Suprapubic skin (tissue), 4 donors: ENCODE results near the gene EML2. TPM values are rescaled to one million over a fixed set of nuclear protein-coding genes. Genes with fewer than 3 reads are reported as not detected.

ENCODE experiments used
- DNase-seq, 2 donors: peaks; one replicate each; pipeline ENCODE4 v3.0.0-alpha.2; 2019; ENCODE audit warnings: low spot score in 2 of 2
- H3K27ac ChIP-seq: fragments of 200-600 bp; sonication (generic); one replicate; pipeline ENCODE4 v1.5.1; 2019
- H3K27me3 ChIP-seq: fragments of 200-600 bp; sonication (generic); one replicate; pipeline ENCODE4 v1.5.1; 2019
- H3K36me3 ChIP-seq: fragments of 200-600 bp; sonication (generic); one replicate; pipeline ENCODE4 v1.5.1; 2019
- H3K4me1 ChIP-seq: fragments of 200-600 bp; sonication (generic); one replicate; pipeline ENCODE4 v1.5.1; 2019
- H3K4me3 ChIP-seq: fragments of 200-600 bp; sonication (generic); one replicate; pipeline ENCODE4 v1.5.1; 2019; ENCODE audit warnings: mild to moderate bottlenecking
- H3K9me3 ChIP-seq: fragments of 200-600 bp; sonication (generic); one replicate; pipeline ENCODE4 v1.5.1; 2019
- EP300 ChIP-seq: sonication (generic); formaldehyde crosslinking; IDR thresholded peaks from one replicate; pipeline ENCODE4 v1.6.1; 2017; ENCODE audit warnings: antibody characterized with exemption
- POLR2A ChIP-seq, 2 donors: fragments of 450-650 bp; IDR thresholded peaks; one replicate each; pipeline ENCODE4 v1.6.1; 2017; ENCODE audit warnings: antibody characterized with exemption in 2 of 2, mild to moderate bottlenecking in 2 of 2, moderate library complexity in 2 of 2
- POLR2AphosphoS5 ChIP-seq, 3 donors: sonication (generic); formaldehyde crosslinking; IDR thresholded peaks; one replicate each; pipeline ENCODE4 v1.6.1; 2017; ENCODE audit warnings: antibody characterized with exemption in 3 of 3
- WGBS: methylation state at CpG from one replicate; pipeline ENCODE4 v1.1.5; 2018; 5-methylcytosine and 5-hydroxymethylcytosine counted together
- total RNA-seq, 4 donors: library from RNA; depleted of rRNA; stranded (reverse); fragments of >200 nt; gene quantifications; one replicate each; pipeline ENCODE4 v1.1.0, GENCODE V29; 2016
- TF ChIP-seq, protein P1 (sequence below), 2 donors: fragments of 200-600 bp in 1 of 2; fragments of 450-650 bp in 1 of 2; sonication (generic) in 1 of 2; IDR thresholded peaks; one replicate each; pipeline ENCODE4 v1.5.1; 2016 to 2019; ENCODE audit warnings: antibody characterized with exemption in 2 of 2, mild to moderate bottlenecking in 1 of 2, moderate library complexity in 1 of 2

The EML2 gene
- total RNA-seq, 4 donors from 2014 or later: 60.0 to 112 (median 74.8) TPM

GRCh38 chr19:45670670-45671453 is 31.7 kb upstream of the EML2 start:
- TF ChIP-seq EP300: no peak
- TF ChIP-seq, protein P1, sequence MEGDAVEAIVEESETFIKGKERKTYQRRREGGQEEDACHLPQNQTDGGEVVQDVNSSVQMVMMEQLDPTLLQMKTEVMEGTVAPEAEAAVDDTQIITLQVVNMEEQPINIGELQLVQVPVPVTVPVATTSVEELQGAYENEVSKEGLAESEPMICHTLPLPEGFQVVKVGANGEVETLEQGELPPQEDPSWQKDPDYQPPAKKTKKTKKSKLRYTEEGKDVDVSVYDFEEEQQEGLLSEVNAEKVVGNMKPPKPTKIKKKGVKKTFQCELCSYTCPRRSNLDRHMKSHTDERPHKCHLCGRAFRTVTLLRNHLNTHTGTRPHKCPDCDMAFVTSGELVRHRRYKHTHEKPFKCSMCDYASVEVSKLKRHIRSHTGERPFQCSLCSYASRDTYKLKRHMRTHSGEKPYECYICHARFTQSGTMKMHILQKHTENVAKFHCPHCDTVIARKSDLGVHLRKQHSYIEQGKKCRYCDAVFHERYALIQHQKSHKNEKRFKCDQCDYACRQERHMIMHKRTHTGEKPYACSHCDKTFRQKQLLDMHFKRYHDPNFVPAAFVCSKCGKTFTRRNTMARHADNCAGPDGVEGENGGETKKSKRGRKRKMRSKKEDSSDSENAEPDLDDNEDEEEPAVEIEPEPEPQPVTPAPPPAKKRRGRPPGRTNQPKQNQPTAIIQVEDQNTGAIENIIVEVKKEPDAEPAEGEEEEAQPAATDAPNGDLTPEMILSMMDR (IDR thresholded peaks at IDR 0.05): no peak
- TF ChIP-seq POLR2AphosphoS5 (IDR thresholded peaks at IDR 0.05): no peak
- TF ChIP-seq POLR2A (IDR thresholded peaks at IDR 0.05): no peak
- H3K9me3 ChIP-seq: no peaks in the 10 kb centered on the region
- H3K4me3 ChIP-seq: peak overlapping the region; percentile 27
- H3K36me3 ChIP-seq: no peaks in the 10 kb centered on the region
- DNase-seq: peak; percentile 88 to 89
- 20% methylated on average over 35 of the region's 42 CpGs for WGBS
- H3K27me3 ChIP-seq: peaks cover 51% of the 10 kb centered on the region
- H3K27ac ChIP-seq: no peak overlapping the region
- H3K4me1 ChIP-seq: peaks cover 28% of the 10 kb centered on the region

DNA sequence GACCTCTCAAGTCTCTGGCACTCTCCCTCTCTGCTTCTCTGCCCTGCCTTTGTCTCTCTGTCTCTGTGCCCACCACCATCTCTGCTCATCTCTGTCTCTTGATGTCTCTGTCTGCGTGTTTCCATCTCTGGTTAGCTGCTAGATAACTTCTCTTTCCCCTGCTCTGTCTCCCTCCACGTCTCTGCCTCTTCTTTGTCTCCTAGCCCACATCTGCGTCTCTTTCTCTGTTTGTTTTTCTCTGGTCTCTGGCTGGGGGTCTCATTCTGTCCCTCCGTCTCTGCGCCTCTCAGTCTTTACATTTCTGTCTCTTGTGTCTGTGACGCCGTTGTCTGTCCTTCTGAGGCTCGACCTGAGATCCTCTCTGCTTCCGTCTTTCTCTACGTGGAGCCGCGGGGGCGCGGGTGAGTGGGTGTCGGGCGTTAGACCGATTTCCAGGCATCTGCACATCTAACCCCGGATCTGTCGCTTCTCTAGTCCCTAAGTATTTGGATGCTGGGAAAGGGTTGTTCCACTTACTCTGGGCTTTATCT is 29.2 kb upstream of the EML2 start:
- Histone ChIP-seq H3K4me3 (peak overlapping the region; percentile 39), H3K9me3 (no peaks in the 10 kb centered on the region), H3K36me3 (no peaks in the 10 kb centered on the region), H3K27ac (no peak overlapping the region), H3K27me3 (peaks cover 61% of the 10 kb centered on the region), H3K4me1 (peaks cover 28% of the 10 kb centered on the region)
- TF ChIP-seq POLR2A (IDR thresholded peaks at IDR 0.05) (no peak), EP300 (no peak), POLR2AphosphoS5 (IDR thresholded peaks at IDR 0.05) (no peak)
- TF ChIP-seq, protein P1 (IDR thresholded peaks at IDR 0.05): no peak
- no peak for DNase-seq
- WGBS: 1% methylated on average over 19 of the region's 19 CpGs

- no peak for TF ChIP-seq POLR2A (IDR thresholded peaks at IDR 0.05)
- TF ChIP-seq, protein P1 (IDR thresholded peaks at IDR 0.05): no peak
- no peak for TF ChIP-seq EP300
- TF ChIP-seq POLR2AphosphoS5 (IDR thresholded peaks at IDR 0.05): no peak
- DNase-seq: no peak
- Histone ChIP-seq H3K9me3 (no peaks in the 10 kb centered on the region), H3K4me3 (peak within 1 kb of the TSS; percentile 39), H3K27ac (no peak within 1 kb of the TSS), H3K4me1 (peaks cover 28% of the 10 kb centered on the region), H3K36me3 (no peaks in the 10 kb centered on the region), H3K27me3 (peaks cover 61% of the 10 kb centered on the region)
- 11% methylated on average over 15 of the region's 15 CpGs for WGBS
Measured at GRCh38 chr19:45667620-45668341, 28.6 kb upstream of the EML2 start, which contains the start of gene GIPR. TSS of gene GIPR (plus strand) at chr19:45668221. CDS start at chr19:45669521, 1,300 bp downstream.

GRCh38 chr19:45664575-45664974 is 25.4 kb upstream of the EML2 start:
- Histone ChIP-seq H3K27ac (no peak overlapping the region), H3K9me3 (no peaks in the 10 kb centered on the region), H3K27me3 (peaks cover 44% of the 10 kb centered on the region), H3K4me1 (peaks cover 18% of the 10 kb centered on the region), H3K4me3 (no peak overlapping the region), H3K36me3 (no peaks in the 10 kb centered on the region)
- DNase-seq: no peak
- 73% methylated on average over 7 of the region's 7 CpGs for WGBS
- TF ChIP-seq, protein P1 (IDR thresholded peaks at IDR 0.05): no peak
- TF ChIP-seq POLR2AphosphoS5 (IDR thresholded peaks at IDR 0.05) (no peak), POLR2A (IDR thresholded peaks at IDR 0.05) (no peak), EP300 (no peak)

- no peaks in the 10 kb centered on the region for H3K9me3 ChIP-seq
- TF ChIP-seq, protein P1 (IDR thresholded peaks at IDR 0.05): no peak
- TF ChIP-seq EP300 (no peak), POLR2A (IDR thresholded peaks at IDR 0.05) (no peak), POLR2AphosphoS5 (IDR thresholded peaks at IDR 0.05) (no peak)
- no peak overlapping the region for H3K4me3 ChIP-seq
- peaks cover 10% of the 10 kb centered on the region for H3K4me1 ChIP-seq
- no peak for DNase-seq
- no peak overlapping the region for H3K27ac ChIP-seq
- 93% methylated on average over 1 of the region's 1 CpG for WGBS
- no peaks in the 10 kb centered on the region for H3K36me3 ChIP-seq
- peaks cover 36% of the 10 kb centered on the region for H3K27me3 ChIP-seq
Measured at GRCh38 chr19:45663800-45664199, 24.6 kb upstream of the EML2 start.
